ENCODE data around the gene GIMAP2.

DNA sequence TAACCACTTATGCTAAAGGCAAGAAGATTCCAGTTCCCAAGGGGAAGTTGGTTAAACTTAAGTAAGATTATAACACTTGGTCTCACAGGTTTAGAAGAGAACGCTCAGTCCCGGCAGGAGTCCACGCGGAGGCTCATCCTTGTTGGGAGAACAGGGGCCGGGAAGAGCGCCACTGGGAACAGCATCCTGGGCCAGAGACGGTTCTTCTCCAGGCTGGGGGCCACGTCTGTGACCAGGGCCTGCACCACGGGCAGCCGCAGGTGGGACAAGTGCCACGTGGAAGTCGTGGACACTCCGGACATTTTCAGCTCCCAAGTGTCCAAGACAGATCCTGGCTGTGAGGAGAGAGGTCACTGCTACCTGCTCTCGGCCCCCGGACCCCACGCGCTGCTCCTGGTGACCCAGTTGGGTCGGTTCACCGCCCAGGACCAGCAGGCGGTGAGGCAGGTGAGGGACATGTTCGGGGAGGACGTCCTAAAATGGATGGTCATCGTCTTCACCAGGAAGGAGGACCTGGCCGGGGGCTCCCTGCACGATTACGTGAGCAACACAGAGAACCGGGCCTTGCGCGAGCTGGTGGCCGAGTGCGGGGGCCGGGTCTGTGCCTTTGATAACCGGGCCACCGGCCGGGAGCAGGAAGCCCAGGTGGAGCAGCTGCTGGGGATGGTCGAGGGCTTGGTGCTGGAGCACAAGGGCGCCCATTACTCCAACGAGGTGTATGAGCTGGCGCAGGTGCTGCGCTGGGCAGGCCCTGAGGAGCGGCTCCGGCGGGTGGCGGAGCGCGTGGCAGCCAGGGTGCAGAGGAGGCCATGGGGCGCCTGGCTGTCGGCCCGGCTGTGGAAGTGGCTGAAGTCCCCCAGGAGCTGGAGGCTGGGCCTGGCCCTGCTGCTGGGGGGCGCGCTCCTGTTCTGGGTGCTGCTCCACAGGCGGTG is 34.7 kb downstream of the GIMAP2 start:
- TF ChIP-seq, protein P1, sequence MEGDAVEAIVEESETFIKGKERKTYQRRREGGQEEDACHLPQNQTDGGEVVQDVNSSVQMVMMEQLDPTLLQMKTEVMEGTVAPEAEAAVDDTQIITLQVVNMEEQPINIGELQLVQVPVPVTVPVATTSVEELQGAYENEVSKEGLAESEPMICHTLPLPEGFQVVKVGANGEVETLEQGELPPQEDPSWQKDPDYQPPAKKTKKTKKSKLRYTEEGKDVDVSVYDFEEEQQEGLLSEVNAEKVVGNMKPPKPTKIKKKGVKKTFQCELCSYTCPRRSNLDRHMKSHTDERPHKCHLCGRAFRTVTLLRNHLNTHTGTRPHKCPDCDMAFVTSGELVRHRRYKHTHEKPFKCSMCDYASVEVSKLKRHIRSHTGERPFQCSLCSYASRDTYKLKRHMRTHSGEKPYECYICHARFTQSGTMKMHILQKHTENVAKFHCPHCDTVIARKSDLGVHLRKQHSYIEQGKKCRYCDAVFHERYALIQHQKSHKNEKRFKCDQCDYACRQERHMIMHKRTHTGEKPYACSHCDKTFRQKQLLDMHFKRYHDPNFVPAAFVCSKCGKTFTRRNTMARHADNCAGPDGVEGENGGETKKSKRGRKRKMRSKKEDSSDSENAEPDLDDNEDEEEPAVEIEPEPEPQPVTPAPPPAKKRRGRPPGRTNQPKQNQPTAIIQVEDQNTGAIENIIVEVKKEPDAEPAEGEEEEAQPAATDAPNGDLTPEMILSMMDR (IDR thresholded peaks at IDR 0.05): no peak
- no peak for TF ChIP-seq POLR2A (IDR thresholded peaks at IDR 0.05)
